Right atrium auricular region (tissue), 2 donors: Measurements from ENCODE around the gene WDR27. TPM values are rescaled to one million over a fixed set of nuclear protein-coding genes. Genes with fewer than 3 reads are reported as not detected.
"Not testable (repeated sequence)": the region's sequence is repeated elsewhere in the genome, so short reads cannot be mapped to it uniquely, and the experiment has no call there.

ENCODE experiments used
- DNase-seq: peaks from one replicate; pipeline ENCODE4 v3.0.0-alpha.2; 2019; ENCODE audit warnings: low spot score
- H3K27ac ChIP-seq, 2 donors: fragments of 200-600 bp; sonication (generic); 1 replicate in 1 of 2; 2 replicates in 1 of 2; pipeline ENCODE4 v1.5.1; 2016 to 2019
- H3K27me3 ChIP-seq, 2 donors: fragments of 200-600 bp; sonication (generic); one replicate each; pipeline versions ENCODE4 v1.5.1 to v1.6.0; 2017 to 2019
- H3K36me3 ChIP-seq: fragments of 200-600 bp; sonication (generic); one replicate; pipeline ENCODE4 v1.5.1; 2016
- H3K4me1 ChIP-seq, 2 donors: fragments of 200-600 bp; sonication (generic); one replicate each; pipeline versions ENCODE4 v1.5.1 to v1.6.0; 2017 to 2019
- H3K4me3 ChIP-seq, 2 donors: fragments of 200-600 bp; sonication (generic); 1 replicate in 1 of 2; 2 replicates in 1 of 2; pipeline ENCODE4 v1.5.1; 2017 to 2019; ENCODE audit warnings: mild to moderate bottlenecking in 1 of 2, moderate library complexity in 1 of 2
- H3K9me3 ChIP-seq, 2 donors: fragments of 200-600 bp; sonication (generic); one replicate each; pipeline ENCODE4 v1.5.1; 2019
- CTCF ChIP-seq, 2 donors: fragments of 200-600 bp; sonication (generic); IDR thresholded peaks; one replicate each; pipeline ENCODE4 v1.5.1; 2019; ENCODE audit warnings: antibody characterized with exemption in 2 of 2
- total RNA-seq, 2 donors: library from RNA; depleted of rRNA; stranded (reverse); fragments of >200 nt; gene quantifications; one replicate each; pipeline ENCODE4 v1.1.0, GENCODE V29; 2016

The WDR27 gene
- total RNA-seq, 2 donors from 2014 or later, result 3.5 to 4.7 TPM

DNA sequence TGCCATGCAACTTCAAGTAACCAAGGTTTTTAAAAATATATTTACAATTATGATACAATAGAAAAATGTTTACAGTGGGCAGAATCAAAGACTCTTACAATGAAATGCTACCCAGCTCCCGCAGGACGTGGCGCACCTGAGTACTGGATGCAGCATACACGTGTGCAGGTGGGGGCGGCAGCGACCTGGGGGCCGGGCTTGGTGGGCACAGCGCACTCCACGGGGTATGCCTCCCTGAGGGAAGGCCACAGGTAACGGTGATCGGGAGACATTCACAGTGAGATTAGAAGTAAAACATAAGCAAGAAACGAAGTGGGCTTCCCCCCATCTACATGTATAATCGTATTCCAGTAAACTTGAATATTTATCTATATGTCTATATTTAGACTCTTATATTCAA, 54.2 kb downstream of the WDR27 start:
- Histone ChIP-seq H3K27ac (no peak overlapping the region), H3K9me3 (no peaks in the 10 kb centered on the region), H3K4me1 (no peaks in the 10 kb centered on the region), H3K36me3 (no peaks in the 10 kb centered on the region), H3K4me3 (no peak overlapping the region), H3K27me3 (no peaks in the 10 kb centered on the region)
- no peak for TF ChIP-seq CTCF (IDR thresholded peaks at IDR 0.05)
- DNase-seq, result no peak

- H3K36me3 ChIP-seq, result no peaks in the 10 kb centered on the region
- H3K4me3 ChIP-seq, result no peak overlapping the region
- no peak for TF ChIP-seq CTCF (IDR thresholded peaks at IDR 0.05)
- no peaks in the 10 kb centered on the region for H3K9me3 ChIP-seq
- H3K4me1 ChIP-seq, result no peaks in the 10 kb centered on the region
- H3K27me3 ChIP-seq, result no peaks in the 10 kb centered on the region
- no peak for DNase-seq
- no peak overlapping the region for H3K27ac ChIP-seq
Observed at GRCh38 chr6:169646906-169647567, 54.8 kb downstream of the WDR27 start.

DNA sequence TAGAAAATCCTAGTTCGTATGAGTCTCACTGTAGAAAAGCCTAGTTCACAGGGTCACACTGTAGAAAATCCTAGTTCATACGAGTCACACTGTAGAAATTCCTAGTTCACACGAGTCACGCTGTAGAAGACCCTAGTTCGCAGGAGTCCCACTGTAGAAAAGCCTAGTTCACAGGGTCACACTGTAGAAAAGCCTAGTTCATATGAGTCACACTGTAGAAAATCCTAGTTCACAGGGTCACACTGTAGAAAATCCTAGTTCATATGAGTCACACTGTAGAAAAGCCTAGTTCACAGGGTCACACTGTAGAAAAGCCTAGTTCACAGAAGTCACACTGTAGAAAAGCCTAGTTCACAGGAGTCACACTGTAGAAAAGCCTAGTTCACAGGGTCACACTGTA, 56.4 kb downstream of the WDR27 start:
- not testable (repeated sequence) for H3K36me3 ChIP-seq, H3K9me3 ChIP-seq, H3K4me3 ChIP-seq, H3K27ac ChIP-seq, DNase-seq, H3K27me3 ChIP-seq, H3K4me1 ChIP-seq

- H3K4me3 ChIP-seq, result no peak overlapping the region
- H3K9me3 ChIP-seq, result no peaks in the 10 kb centered on the region
- H3K36me3 ChIP-seq, result no peaks in the 10 kb centered on the region
- H3K27me3 ChIP-seq, result no peaks in the 10 kb centered on the region
- H3K4me1 ChIP-seq, result no peaks in the 10 kb centered on the region
- no peak overlapping the region for H3K27ac ChIP-seq
- DNase-seq, result no peak
- TF ChIP-seq CTCF (IDR thresholded peaks at IDR 0.05), result no peak
Observed at GRCh38 chr6:169643521-169643920, 58.3 kb downstream of the WDR27 start.

DNA sequence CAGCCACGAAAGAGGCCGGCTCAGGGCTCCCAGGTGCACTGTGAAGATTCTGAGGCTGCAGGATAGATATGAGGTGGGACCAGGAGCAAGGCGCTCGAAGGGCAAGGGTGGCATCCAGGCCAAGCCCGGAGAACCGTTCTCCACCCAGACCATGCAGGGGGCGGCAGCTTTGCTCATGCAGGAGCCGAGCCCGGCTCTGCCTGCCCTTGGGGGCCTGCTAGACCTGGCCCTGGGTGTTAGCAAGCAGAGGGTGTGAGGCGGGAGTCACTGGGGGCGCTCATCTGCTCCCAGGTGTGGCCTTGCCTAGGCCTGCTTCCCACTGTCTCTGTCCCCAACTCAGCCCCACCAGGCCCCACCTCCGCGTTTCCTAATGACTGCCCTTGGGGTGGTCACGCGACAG, 59.4 kb downstream of the WDR27 start:
- Histone ChIP-seq H3K4me1 (no peaks in the 10 kb centered on the region), H3K9me3 (no peaks in the 10 kb centered on the region), H3K4me3 (no peak overlapping the region), H3K27ac (no peak overlapping the region), H3K27me3 (no peaks in the 10 kb centered on the region), H3K36me3 (no peaks in the 10 kb centered on the region)
- no peak for DNase-seq
- no peak for TF ChIP-seq CTCF (IDR thresholded peaks at IDR 0.05)

GRCh38 chr6:169641461-169642085, 60.3 kb downstream of the WDR27 start:
- no peak overlapping the region for H3K4me3 ChIP-seq
- H3K27me3 ChIP-seq, result no peaks in the 10 kb centered on the region
- no peak for TF ChIP-seq CTCF (IDR thresholded peaks at IDR 0.05)
- H3K36me3 ChIP-seq, result no peaks in the 10 kb centered on the region
- H3K27ac ChIP-seq, result no peak overlapping the region
- H3K9me3 ChIP-seq, result no peaks in the 10 kb centered on the region
- DNase-seq, result no peak
- H3K4me1 ChIP-seq, result no peaks in the 10 kb centered on the region
